ENCODE results near the gene HSD11B1. TPM values are rescaled to one million over a fixed set of nuclear protein-coding genes. Genes with fewer than 3 reads are reported as not detected.

HSD11B1 gene
- polyA plus RNA-seq, 3 donors = not detected

GRCh38 chr1:209662879-209663327 lies 41.7 kb upstream of the HSD11B1 start:
- Mint-ChIP-seq H3K9me3 (no peaks in the 10 kb centered on the region), H3K27ac (peak overlapping the region in 5 of 7 donors; percentile 2 to 64 (median 47)), H3K36me3 (peaks cover 8 to 37% of the 10 kb centered on the region in 2 donors), H3K27me3 (ENCODE audit: low read depth in 3 of 3) (peaks cover 22 to 45% (median 34%) of the 10 kb centered on the region in 3 donors), H3K4me1 (peaks cover 51% of the 10 kb centered on the region), H3K4me3 (peak overlapping the region in 1 of 2 donors; percentile 56)
- no peaks in the 10 kb centered on the region for H3K79me2 ChIP-seq (ENCODE audit: insufficient read depth, low read length)
- no peak overlapping the region for H3K27ac ChIP-seq (ENCODE audit: low read depth in 1 of 2, low read length in 2 of 2)
- H3K4me3 ChIP-seq (replicated peaks in 1 of 3; ENCODE audit: low read depth in 2 of 3, low read length in 3 of 3) = no peak overlapping the region
- H3K4me2 ChIP-seq (replicated peaks; ENCODE audit: extremely low read depth, low read length, poor library complexity, severe bottlenecking) = no peak overlapping the region
- peaks cover 24 to 34% of the 10 kb centered on the region in 2 donors for H3K27me3 ChIP-seq (ENCODE audit: control insufficient read depth in 2 of 2, insufficient read depth in 2 of 2, low read length in 2 of 2)
- no peak for TF ChIP-seq CTCF (IDR thresholded peaks at IDR 0.05)
- H3K4me1 ChIP-seq (ENCODE audit: control insufficient read depth in 1 of 2, insufficient read depth in 2 of 2, low read length in 2 of 2) = peaks cover 33 to 41% of the 10 kb centered on the region in 2 donors
- H3K9me3 ChIP-seq (replicated peaks in 1 of 2; ENCODE audit: control insufficient read depth in 1 of 2, insufficient read depth in 1 of 2, low read length in 2 of 2) = no peaks in the 10 kb centered on the region
- no peak overlapping the region for H2AFZ ChIP-seq (ENCODE audit: insufficient read depth, low read depth, low read length, poor library complexity, severe bottlenecking)
- DNase-seq = no peak
- 100% methylated on average over 2 of the region's 3 CpGs for WGBS (ENCODE audit: insufficient coverage)
- no peaks in the 10 kb centered on the region for H4K20me1 ChIP-seq (ENCODE audit: insufficient read depth, low read length)
- intact Hi-C loops (cut with micrococcal nuclease) = no loop called here
- H3K9ac ChIP-seq (ENCODE audit: insufficient read depth, low read length, poor library complexity, severe bottlenecking) = no peak overlapping the region
- H3K36me3 ChIP-seq (replicated peaks in 1 of 2; ENCODE audit: control insufficient read depth in 1 of 2, insufficient read depth in 2 of 2, low read length in 2 of 2) = no peaks in the 10 kb centered on the region

GRCh38 chr1:209667103-209667502 lies 37.5 kb upstream of the HSD11B1 start:
- H3K27ac ChIP-seq (ENCODE audit: low read depth in 1 of 2, low read length in 2 of 2) = no peak overlapping the region
- WGBS (ENCODE audit: insufficient coverage) = no CpG with 5 or more reads among the region's 1 CpG
- no peak overlapping the region for H3K4me2 ChIP-seq (replicated peaks; ENCODE audit: extremely low read depth, low read length, poor library complexity, severe bottlenecking)
- no peaks in the 10 kb centered on the region for H3K79me2 ChIP-seq (ENCODE audit: insufficient read depth, low read length)
- peaks cover 0 to 25% of the 10 kb centered on the region in 2 donors for H3K36me3 Mint-ChIP-seq
- no peaks in the 10 kb centered on the region for H3K36me3 ChIP-seq (replicated peaks in 1 of 2; ENCODE audit: control insufficient read depth in 1 of 2, insufficient read depth in 2 of 2, low read length in 2 of 2)
- TF ChIP-seq CTCF (IDR thresholded peaks at IDR 0.05) = no peak
- H3K9ac ChIP-seq (ENCODE audit: insufficient read depth, low read length, poor library complexity, severe bottlenecking) = no peak overlapping the region
- no peak overlapping the region for H3K4me3 ChIP-seq (replicated peaks in 1 of 3; ENCODE audit: low read depth in 2 of 3, low read length in 3 of 3)
- peaks cover 15 to 24% of the 10 kb centered on the region in 2 donors for H3K4me1 ChIP-seq (ENCODE audit: control insufficient read depth in 1 of 2, insufficient read depth in 2 of 2, low read length in 2 of 2)
- peaks cover 27 to 32% (median 28%) of the 10 kb centered on the region in 3 donors for H3K27me3 Mint-ChIP-seq (ENCODE audit: low read depth in 3 of 3)
- intact Hi-C loops (cut with micrococcal nuclease) = no loop called here
- H3K27ac Mint-ChIP-seq = no peak overlapping the region
- peak in 1 of 3 donors; percentile 56 for DNase-seq
- peaks cover 0 to 5% (median 0%) of the 10 kb centered on the region in 7 donors for H3K9me3 Mint-ChIP-seq
- H3K4me1 Mint-ChIP-seq = peaks cover 32% of the 10 kb centered on the region
- no peaks in the 10 kb centered on the region for H3K9me3 ChIP-seq (replicated peaks in 1 of 2; ENCODE audit: control insufficient read depth in 1 of 2, insufficient read depth in 1 of 2, low read length in 2 of 2)
- H3K27me3 ChIP-seq (ENCODE audit: control insufficient read depth in 2 of 2, insufficient read depth in 2 of 2, low read length in 2 of 2) = peaks cover 24 to 45% of the 10 kb centered on the region in 2 donors
- no peak overlapping the region for H2AFZ ChIP-seq (ENCODE audit: insufficient read depth, low read depth, low read length, poor library complexity, severe bottlenecking)
- H4K20me1 ChIP-seq (ENCODE audit: insufficient read depth, low read length) = no peaks in the 10 kb centered on the region
- H3K4me3 Mint-ChIP-seq = no peak overlapping the region

Data from CD14-positive monocyte (primary cell).